Measurements from ENCODE around the gene TMEM200B.
"Not testable (repeated sequence)": the region's sequence is repeated elsewhere in the genome, so short reads cannot be mapped to it uniquely, and the experiment has no call there.

The TMEM200B gene

DNA sequence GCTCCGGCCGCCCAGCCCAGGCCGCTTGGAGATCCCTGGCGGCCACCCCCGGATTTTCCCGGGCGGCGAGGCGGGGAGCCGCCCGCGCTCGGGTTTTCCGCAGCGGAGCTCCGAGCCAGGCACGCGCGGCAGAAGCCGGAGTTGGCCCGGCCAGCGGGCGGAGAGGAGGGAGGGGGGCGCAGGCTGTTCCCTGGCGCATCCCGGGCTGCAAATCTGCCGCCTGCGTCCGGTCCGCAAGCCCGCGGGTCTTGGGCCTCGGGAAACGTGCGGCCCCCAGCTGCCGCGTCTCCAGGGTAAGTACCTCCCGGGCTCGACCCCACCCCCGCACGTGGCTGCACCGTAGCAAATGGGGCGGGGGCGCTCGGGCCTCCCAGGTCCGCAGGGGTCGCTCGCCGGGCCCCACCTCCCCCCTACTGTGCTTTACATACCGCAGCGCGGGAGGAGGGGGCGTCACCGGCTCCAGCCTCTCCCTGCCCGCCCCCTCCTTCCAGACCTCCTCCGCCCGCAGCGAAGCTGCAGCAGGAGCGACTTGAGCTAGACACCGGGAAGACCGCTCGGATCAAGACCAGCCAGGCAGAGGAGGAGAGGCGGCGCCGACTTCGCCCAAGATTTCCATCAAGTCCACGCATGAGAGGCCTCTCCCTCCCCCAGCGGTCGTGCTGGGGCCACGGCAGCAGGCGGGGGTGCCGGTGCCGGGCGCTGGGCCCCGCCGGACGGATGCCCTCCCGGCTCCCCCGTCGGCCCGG is 1.6 kb downstream of the TMEM200B start:
- H3K9me3 ChIP-seq (ENCODE audit: control insufficient read depth, insufficient read depth, low read depth, low read length): no peaks in the 10 kb centered on the region
- peaks cover 17% of the 10 kb centered on the region; the same call in 1 of the 2 replicates for H3K4me1 ChIP-seq (ENCODE audit: control insufficient read depth, insufficient read depth, low read length)
- H3K4me3 ChIP-seq (ENCODE audit: low read depth, low read length): peak overlapping the region; percentile 97
- peaks cover 13% of the 10 kb centered on the region; the same call in 1 of the 2 replicates for H3K36me3 ChIP-seq (ENCODE audit: control insufficient read depth, insufficient read depth, low read length)
- peak overlapping the region; percentile 92; the same call in 1 of the 2 replicates for H3K27ac ChIP-seq (ENCODE audit: low read depth, low read length)
- H3K27me3 ChIP-seq (ENCODE audit: control insufficient read depth, insufficient read depth, low read length): peaks cover 12% of the 10 kb centered on the region; the same call in 1 of the 2 replicates
- H3K9ac ChIP-seq (ENCODE audit: low read length): peak overlapping the region; percentile 99

DNA sequence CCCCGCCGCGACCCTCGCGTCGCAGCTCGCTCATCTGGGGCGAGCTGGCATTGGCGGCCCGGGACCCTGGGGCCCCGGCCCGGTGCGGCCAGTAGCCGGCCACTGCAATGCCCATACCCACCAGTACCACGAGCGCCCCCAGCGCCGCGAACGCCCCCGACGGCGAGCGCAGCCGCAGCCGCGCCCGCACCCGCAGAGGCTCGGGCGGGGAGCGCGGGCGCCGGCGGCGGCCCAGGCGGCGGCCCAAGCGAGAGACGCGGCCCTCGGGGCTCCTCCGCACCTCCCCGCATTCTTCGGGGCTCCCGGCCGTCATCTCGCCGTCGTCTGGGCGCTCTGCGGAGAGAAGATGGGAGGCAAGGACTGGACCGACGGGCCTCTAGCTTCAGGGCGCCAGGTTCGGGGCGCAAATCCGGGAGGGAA is 2.2 kb downstream of the TMEM200B start:
- Histone ChIP-seq H3K27me3 (ENCODE audit: control insufficient read depth, insufficient read depth, low read length) (peaks cover 12% of the 10 kb centered on the region; the same call in 1 of the 2 replicates), H3K9me3 (ENCODE audit: control insufficient read depth, insufficient read depth, low read depth, low read length) (no peaks in the 10 kb centered on the region), H3K9ac (ENCODE audit: low read length) (peak overlapping the region; percentile 99), H3K36me3 (ENCODE audit: control insufficient read depth, insufficient read depth, low read length) (peaks cover 13% of the 10 kb centered on the region; the same call in 1 of the 2 replicates), H3K4me1 (ENCODE audit: control insufficient read depth, insufficient read depth, low read length) (peaks cover 17% of the 10 kb centered on the region; the same call in 1 of the 2 replicates), H3K27ac (ENCODE audit: low read depth, low read length) (peak overlapping the region; percentile 92; the same call in 1 of the 2 replicates), H3K4me3 (ENCODE audit: low read depth, low read length) (peak overlapping the region; percentile 97)

DNA sequence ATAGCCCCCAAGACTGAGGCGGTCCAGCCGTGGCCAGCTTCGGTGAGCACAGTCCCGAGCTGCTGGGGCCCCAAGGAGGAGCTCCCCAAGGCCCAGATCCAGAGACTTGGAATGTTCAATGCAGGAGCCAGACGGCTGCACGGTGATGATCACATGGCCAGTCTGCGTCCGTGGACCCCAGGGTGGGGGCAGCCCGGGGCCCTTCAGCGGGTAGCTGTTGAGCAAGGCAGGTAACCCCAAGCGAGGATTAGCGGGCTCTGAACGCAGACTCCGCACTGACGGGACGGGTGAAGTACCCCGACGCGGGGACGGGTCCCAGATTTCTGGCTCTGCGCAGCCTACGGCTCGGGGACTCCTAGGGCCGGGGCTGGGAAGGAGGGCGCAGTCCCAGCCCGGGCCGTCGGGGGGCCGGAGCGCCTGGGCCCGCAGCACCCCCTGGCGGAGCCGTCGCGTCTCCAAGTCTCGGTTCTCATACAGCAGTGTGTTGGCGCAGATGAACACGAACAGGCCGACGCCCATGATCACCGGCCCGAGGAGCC is 2.7 kb downstream of the TMEM200B start:
- Histone ChIP-seq H3K9ac (ENCODE audit: low read length) (peak overlapping the region; percentile 99), H3K9me3 (ENCODE audit: control insufficient read depth, insufficient read depth, low read depth, low read length) (no peaks in the 10 kb centered on the region), H3K27me3 (ENCODE audit: control insufficient read depth, insufficient read depth, low read length) (peaks cover 12% of the 10 kb centered on the region; the same call in 1 of the 2 replicates), H3K4me1 (ENCODE audit: control insufficient read depth, insufficient read depth, low read length) (peaks cover 17% of the 10 kb centered on the region; the same call in 1 of the 2 replicates), H3K4me3 (ENCODE audit: low read depth, low read length) (peak overlapping the region; percentile 97), H3K36me3 (ENCODE audit: control insufficient read depth, insufficient read depth, low read length) (peaks cover 16% of the 10 kb centered on the region; the same call in 1 of the 2 replicates), H3K27ac (ENCODE audit: low read depth, low read length) (no peak overlapping the region; the same call in 1 of the 2 replicates)

DNA sequence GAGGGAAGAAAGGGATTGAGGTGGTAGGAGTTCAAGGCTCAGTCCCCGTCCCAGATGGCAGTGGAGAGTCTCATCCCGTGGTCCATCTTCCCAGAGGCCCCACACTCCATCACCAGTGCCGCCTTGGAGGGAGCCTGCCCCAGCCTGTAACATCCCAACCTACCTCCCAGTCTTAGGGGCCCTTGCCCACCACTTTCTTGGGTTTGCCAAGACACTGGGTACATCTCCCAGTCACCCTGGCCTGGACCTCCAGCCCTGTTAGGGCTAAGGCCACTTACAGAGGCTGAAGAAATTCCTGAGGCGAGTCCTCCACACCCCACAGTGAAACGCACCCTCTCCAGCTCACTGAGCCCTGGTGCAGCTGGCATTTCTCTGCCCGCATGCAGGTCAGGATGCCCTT is 3.3 kb downstream of the TMEM200B start:
- Histone ChIP-seq H3K27ac (ENCODE audit: low read depth, low read length) (no peak overlapping the region), H3K36me3 (ENCODE audit: control insufficient read depth, insufficient read depth, low read length) (peaks cover 20% of the 10 kb centered on the region), H3K27me3 (ENCODE audit: control insufficient read depth, insufficient read depth, low read length) (peaks cover 12% of the 10 kb centered on the region; the same call in 1 of the 2 replicates), H3K9me3 (ENCODE audit: control insufficient read depth, insufficient read depth, low read depth, low read length) (no peaks in the 10 kb centered on the region), H3K4me3 (ENCODE audit: low read depth, low read length) (peak overlapping the region; percentile 97; the same call in 1 of the 2 replicates), H3K9ac (ENCODE audit: low read length) (no peak overlapping the region), H3K4me1 (ENCODE audit: control insufficient read depth, insufficient read depth, low read length) (peaks cover 10% of the 10 kb centered on the region; the same call in 1 of the 2 replicates)

DNA sequence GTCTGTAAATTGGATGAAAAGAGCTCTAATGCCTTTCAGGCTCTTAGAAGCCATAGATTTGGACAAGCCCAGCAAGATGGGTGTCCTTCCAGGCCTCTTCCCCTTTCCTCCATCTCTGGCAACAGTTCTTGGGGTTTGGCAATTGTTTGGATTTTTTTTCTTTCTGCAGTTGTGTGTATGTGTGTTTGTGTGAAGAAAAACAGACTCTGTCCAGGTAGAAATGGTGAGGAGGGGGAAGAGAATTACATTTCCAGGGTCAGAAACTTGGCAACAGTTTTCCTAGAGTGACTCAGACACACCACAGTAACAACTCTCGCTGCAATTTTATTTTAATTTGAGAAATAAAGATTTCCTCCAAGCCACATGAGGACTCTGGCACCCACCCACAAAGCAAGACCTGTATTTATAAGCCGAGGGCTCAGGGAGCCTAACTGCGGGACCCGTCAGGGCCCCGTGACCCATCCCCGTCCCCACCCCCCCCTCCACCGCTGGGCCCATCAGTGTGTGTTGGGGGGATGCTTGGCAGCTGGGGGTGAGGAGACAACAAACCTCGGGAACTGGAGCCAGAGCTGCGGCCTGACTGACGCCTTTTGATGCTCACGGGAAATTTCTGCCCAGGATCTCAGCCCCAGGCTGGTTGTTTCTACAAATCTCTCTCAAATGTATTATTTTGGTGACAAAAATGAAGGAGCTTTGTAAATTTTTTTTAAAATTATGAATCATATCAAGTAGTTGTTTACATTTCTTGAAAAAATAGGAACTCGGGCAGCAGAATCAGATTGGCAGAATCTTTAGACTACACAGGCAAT is 4.4 kb downstream of the TMEM200B start:
- peaks cover 21% of the 10 kb centered on the region for H3K36me3 ChIP-seq (ENCODE audit: control insufficient read depth, insufficient read depth, low read length)
- H3K9ac ChIP-seq (ENCODE audit: low read length): no peak overlapping the region
- H3K4me1 ChIP-seq (ENCODE audit: control insufficient read depth, insufficient read depth, low read length): peaks cover 6% of the 10 kb centered on the region; the same call in 1 of the 2 replicates
- peaks cover 12% of the 10 kb centered on the region; the same call in 1 of the 2 replicates for H3K27me3 ChIP-seq (ENCODE audit: control insufficient read depth, insufficient read depth, low read length)
- H3K27ac ChIP-seq (ENCODE audit: low read depth, low read length): no peak overlapping the region
- H3K4me3 ChIP-seq (ENCODE audit: low read depth, low read length): no peak overlapping the region
- H3K9me3 ChIP-seq (ENCODE audit: control insufficient read depth, insufficient read depth, low read depth, low read length): no peaks in the 10 kb centered on the region

DNA sequence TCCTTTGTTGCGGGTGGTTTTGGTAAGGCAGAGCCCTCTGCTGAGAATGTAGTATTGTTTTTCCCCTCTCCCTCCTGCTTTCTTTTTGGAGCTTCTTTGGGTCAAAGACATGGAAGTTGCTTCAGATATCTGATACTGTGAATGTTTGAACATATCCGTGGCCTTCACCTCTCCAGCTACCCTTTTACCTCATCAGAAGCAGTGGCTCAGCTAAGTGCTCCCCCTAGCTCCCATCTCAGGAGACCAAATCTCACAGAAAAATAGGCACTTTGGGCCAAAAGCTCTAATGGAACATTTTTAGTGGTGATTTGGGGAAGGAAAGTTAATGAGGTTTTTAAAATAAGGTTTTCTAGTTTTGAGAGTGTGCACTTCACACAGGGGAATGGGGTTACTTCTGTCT is 6.3 kb downstream of the TMEM200B start:
- Histone ChIP-seq H3K27ac (ENCODE audit: low read depth, low read length) (no peak overlapping the region), H3K4me1 (ENCODE audit: control insufficient read depth, insufficient read depth, low read length) (peaks cover 19% of the 10 kb centered on the region), H3K36me3 (ENCODE audit: control insufficient read depth, insufficient read depth, low read length) (peaks cover 21% of the 10 kb centered on the region), H3K27me3 (ENCODE audit: control insufficient read depth, insufficient read depth, low read length) (peaks cover under 1% of the 10 kb centered on the region; the same call in 1 of the 2 replicates), H3K9ac (ENCODE audit: low read length) (no peak overlapping the region), H3K9me3 (ENCODE audit: control insufficient read depth, insufficient read depth, low read depth, low read length) (no peaks in the 10 kb centered on the region), H3K4me3 (ENCODE audit: low read depth, low read length) (no peak overlapping the region)

DNA sequence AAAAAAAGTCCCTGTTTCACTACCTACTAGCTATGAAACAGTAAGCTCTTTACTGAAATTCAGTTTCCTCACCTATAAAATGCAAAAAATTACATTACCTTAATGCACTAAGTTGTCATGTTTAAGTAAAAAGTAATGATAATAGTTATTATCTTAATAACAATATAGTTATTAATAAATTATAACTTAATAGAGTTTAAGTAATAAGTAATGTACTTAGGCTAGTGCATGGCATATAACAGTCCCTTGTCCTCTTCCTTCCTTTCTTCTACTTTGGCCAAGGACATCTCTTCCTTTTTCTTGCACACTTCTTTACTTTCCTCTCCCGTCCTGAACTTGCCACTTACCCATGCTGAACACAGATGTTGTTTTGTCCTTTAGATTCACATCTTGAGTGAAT is 9.0 kb downstream of the TMEM200B start:
- Histone ChIP-seq H3K9ac (ENCODE audit: low read length) (no peak overlapping the region), H3K4me3 (ENCODE audit: low read depth, low read length) (no peak overlapping the region), H3K27ac (ENCODE audit: low read depth, low read length) (no peak overlapping the region), H3K9me3 (ENCODE audit: control insufficient read depth, insufficient read depth, low read depth, low read length) (no peaks in the 10 kb centered on the region), H3K4me1 (ENCODE audit: control insufficient read depth, insufficient read depth, low read length) (peaks cover 14% of the 10 kb centered on the region), H3K27me3 (ENCODE audit: control insufficient read depth, insufficient read depth, low read length) (no peaks in the 10 kb centered on the region), H3K36me3 (ENCODE audit: control insufficient read depth, insufficient read depth, low read length) (peaks cover 14% of the 10 kb centered on the region)

DNA sequence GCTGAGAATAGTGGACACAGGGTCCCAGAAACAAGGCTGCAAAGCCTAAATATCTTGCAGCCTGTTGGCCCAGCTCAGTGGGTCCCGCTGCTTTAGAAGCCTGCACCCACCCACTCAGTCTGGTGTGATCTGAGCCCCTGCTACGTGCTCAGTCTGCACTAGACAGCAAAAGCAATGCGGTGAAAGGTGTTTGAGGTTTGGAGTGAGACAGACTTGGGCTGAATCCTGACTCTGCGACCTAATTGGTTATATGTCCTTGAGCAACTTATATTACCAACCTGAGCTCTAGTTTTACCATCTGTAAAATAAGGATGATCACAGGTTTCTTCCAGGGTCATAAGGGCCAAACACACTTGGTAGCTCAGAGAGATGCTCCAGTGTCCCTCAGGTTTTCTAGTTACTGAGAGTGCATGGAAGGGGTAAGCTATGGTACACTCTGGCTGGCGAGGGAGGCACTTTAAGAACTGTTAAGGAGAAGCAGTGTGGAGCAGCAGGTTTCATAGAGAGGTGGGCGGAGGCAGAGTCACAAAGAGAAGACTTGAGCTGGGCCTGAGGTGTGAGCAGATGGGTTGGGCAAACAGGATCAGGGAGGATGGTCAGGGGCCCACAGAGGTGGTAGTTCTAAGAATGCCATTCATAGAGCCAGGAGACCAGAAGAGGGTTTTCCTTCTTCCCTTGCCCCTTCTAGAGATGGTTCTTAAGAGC is 10.1 kb downstream of the TMEM200B start:
- H3K9ac ChIP-seq (ENCODE audit: low read length): no peak overlapping the region
- H3K4me1 ChIP-seq (ENCODE audit: control insufficient read depth, insufficient read depth, low read length): peaks cover 14% of the 10 kb centered on the region
- H3K9me3 ChIP-seq (ENCODE audit: control insufficient read depth, insufficient read depth, low read depth, low read length): no peaks in the 10 kb centered on the region
- H3K4me3 ChIP-seq (ENCODE audit: low read depth, low read length): no peak overlapping the region
- no peaks in the 10 kb centered on the region for H3K27me3 ChIP-seq (ENCODE audit: control insufficient read depth, insufficient read depth, low read length)
- peaks cover 18% of the 10 kb centered on the region for H3K36me3 ChIP-seq (ENCODE audit: control insufficient read depth, insufficient read depth, low read length)
- H3K27ac ChIP-seq (ENCODE audit: low read depth, low read length): no peak overlapping the region

DNA sequence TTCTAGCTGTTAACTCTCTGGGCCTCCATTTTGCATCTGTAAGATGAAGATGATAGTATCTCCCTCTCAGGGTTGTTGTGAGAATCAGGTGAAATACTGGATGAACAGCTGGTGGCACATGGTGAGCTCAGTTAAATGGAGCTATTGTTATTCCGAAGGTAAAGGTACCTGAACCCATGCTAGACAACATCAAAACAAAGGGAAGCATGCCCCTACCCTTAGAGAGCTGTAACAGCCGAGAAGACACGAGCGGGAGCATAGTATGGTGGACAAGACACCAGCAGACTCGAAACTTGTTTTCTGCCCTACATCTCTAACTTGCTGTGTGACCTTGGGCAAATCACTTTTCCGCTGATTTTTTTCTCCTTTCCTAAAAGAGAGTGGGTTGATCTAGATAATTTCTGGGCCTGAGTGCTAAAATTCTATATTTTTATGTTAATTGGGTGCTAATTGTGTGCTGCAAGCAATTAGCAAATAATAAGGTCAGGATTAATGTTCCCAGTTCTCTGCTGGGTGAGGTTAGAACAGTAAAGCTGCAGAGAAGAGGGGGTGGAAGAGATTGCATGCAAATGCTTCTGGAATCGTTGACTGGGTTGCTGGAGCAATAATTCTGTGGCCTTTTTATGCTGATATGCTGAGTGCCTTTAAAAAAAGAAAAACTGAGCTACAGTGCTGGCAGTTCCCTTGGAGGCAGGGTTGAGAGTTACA is 10.8 kb downstream of the TMEM200B start:
- H3K9me3 ChIP-seq (ENCODE audit: control insufficient read depth, insufficient read depth, low read depth, low read length): no peaks in the 10 kb centered on the region
- H3K9ac ChIP-seq (ENCODE audit: low read length): no peak overlapping the region
- peaks cover 14% of the 10 kb centered on the region for H3K4me1 ChIP-seq (ENCODE audit: control insufficient read depth, insufficient read depth, low read length)
- no peak overlapping the region for H3K4me3 ChIP-seq (ENCODE audit: low read depth, low read length)
- H3K36me3 ChIP-seq (ENCODE audit: control insufficient read depth, insufficient read depth, low read length): peaks cover 15% of the 10 kb centered on the region
- H3K27ac ChIP-seq (ENCODE audit: low read depth, low read length): no peak overlapping the region
- no peaks in the 10 kb centered on the region for H3K27me3 ChIP-seq (ENCODE audit: control insufficient read depth, insufficient read depth, low read length)

DNA sequence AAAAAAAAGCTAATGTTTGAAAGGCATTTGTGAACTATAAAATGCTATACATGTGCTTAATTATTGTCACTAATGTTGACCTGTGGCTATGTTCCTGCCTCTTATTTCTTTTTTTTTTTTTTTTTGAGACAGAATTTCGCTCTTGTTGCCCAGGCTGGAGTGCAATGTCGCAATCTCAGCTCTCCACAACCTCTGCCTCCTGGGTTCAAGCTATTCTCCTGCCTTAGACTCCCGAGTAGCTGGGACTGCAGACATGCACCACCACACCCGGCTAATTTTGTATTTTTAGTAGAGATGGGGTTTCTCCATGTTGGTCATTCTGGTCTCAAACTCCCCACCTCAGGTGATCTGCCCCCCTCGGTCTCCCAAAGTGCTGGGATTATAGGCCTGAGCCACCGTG is 15.7 kb downstream of the TMEM200B start:
- not testable (repeated sequence) for H3K4me1 ChIP-seq (ENCODE audit: control insufficient read depth, insufficient read depth, low read length); H3K27ac ChIP-seq (ENCODE audit: low read depth, low read length); H3K9ac ChIP-seq (ENCODE audit: low read length); H3K4me3 ChIP-seq (ENCODE audit: low read depth, low read length); H3K36me3 ChIP-seq (ENCODE audit: control insufficient read depth, insufficient read depth, low read length); H3K9me3 ChIP-seq (ENCODE audit: control insufficient read depth, insufficient read depth, low read depth, low read length); H3K27me3 ChIP-seq (ENCODE audit: control insufficient read depth, insufficient read depth, low read length)
